Liver (tissue), 9 donors: Measurements from ENCODE around the gene NFYB. TPM values are rescaled to one million over a fixed set of nuclear protein-coding genes. Genes with fewer than 3 reads are reported as not detected.

Source experiments
- DNase-seq: peaks from one replicate; pipeline ENCODE4 v3.0.0-alpha.2; 2017; ENCODE audit warnings: low spot score
- H3K27ac ChIP-seq, 2 donors: one replicate each; pipeline ENCODE4 v1.7.0; 2013; ENCODE audit warnings: inconsistent platforms in 2 of 2, low read length in 2 of 2, control low read depth in 1 of 2, low read depth in 1 of 2, mild to moderate bottlenecking in 1 of 2
- H3K27me3 ChIP-seq, 4 donors: one replicate each; pipeline versions ENCODE4 v1.6.1 to v1.7.0; 2013; ENCODE audit warnings: low read length in 3 of 4, inconsistent platforms in 1 of 4, mild to moderate bottlenecking in 1 of 4, moderate library complexity in 1 of 4; ENCODE audit not compliant: control insufficient read depth in 4 of 4, insufficient read depth in 4 of 4
- H3K36me3 ChIP-seq, 4 donors: one replicate each; pipeline versions ENCODE4 v1.6.1 to v1.7.0; 2013; ENCODE audit warnings: low read length in 3 of 4, mild to moderate bottlenecking in 3 of 4, low read depth in 1 of 4, moderate library complexity in 1 of 4; ENCODE audit not compliant: control insufficient read depth in 4 of 4, insufficient read depth in 3 of 4
- H3K4me1 ChIP-seq, 4 donors: one replicate each; pipeline versions ENCODE4 v1.6.1 to v1.7.0; 2013; ENCODE audit warnings: low read length in 3 of 4, mild to moderate bottlenecking in 3 of 4, moderate library complexity in 1 of 4; ENCODE audit not compliant: control insufficient read depth in 4 of 4, insufficient read depth in 4 of 4
- H3K4me3 ChIP-seq, 3 donors: one replicate each; pipeline versions ENCODE4 v1.6.1 to v1.7.0; 2013; ENCODE audit warnings: low read length in 3 of 3, control low read depth in 1 of 3, low read depth in 1 of 3, mild to moderate bottlenecking in 1 of 3
- H3K9ac ChIP-seq, 2 donors: one replicate each; pipeline ENCODE4 v1.7.0; 2013; ENCODE audit warnings: low read length in 2 of 2, mild to moderate bottlenecking in 2 of 2, moderate library complexity in 2 of 2, control low read depth in 1 of 2, low read depth in 1 of 2
- H3K9me3 ChIP-seq, 4 donors: one replicate each; pipeline versions ENCODE4 v1.6.1 to v1.7.0; 2013; ENCODE audit warnings: low read length in 3 of 4; ENCODE audit not compliant: control insufficient read depth in 4 of 4
- CTCF ChIP-seq: fragments of 150-350 bp; IDR thresholded peaks from 2 replicates; pipeline ENCODE4 v1.5.1; 2017; ENCODE audit warnings: improper control_type of control experiment, low read depth, low read length; ENCODE audit not compliant: missing input control
- EGR1 ChIP-seq, 2 donors: IDR thresholded peaks; 2 replicates each; pipeline ENCODE4 v1.6.1; 2016 to 2018; ENCODE audit warnings: antibody characterized with exemption in 2 of 2, low read depth in 2 of 2
- FOXA1 ChIP-seq: IDR thresholded peaks from 2 replicates; pipeline ENCODE4 v1.6.1; 2016; ENCODE audit warnings: antibody characterized with exemption
- GABPA ChIP-seq, 2 donors: IDR thresholded peaks in 1 of 2; conservative IDR thresholded peaks in 1 of 2; 2 replicates each; pipeline ENCODE4 v1.6.1; 2016; ENCODE audit warnings: antibody characterized with exemption in 2 of 2, mild to moderate bottlenecking in 1 of 2, moderate library complexity in 1 of 2
- HNF4A ChIP-seq, 2 donors: conservative IDR thresholded peaks; 2 replicates each; pipeline ENCODE4 v1.6.1; 2016; ENCODE audit warnings: antibody characterized with exemption in 2 of 2, mild to moderate bottlenecking in 2 of 2
- HNF4G ChIP-seq: IDR thresholded peaks from 2 replicates; pipeline ENCODE4 v1.6.1; 2016; ENCODE audit warnings: antibody characterized with exemption
- JUND ChIP-seq, 2 donors: IDR thresholded peaks; 2 replicates each; pipeline ENCODE4 v1.6.1; 2016; ENCODE audit warnings: antibody characterized with exemption in 2 of 2
- MAX ChIP-seq: IDR thresholded peaks from 2 replicates; pipeline ENCODE4 v1.6.1; 2016; ENCODE audit warnings: antibody characterized with exemption
- NR2F2 ChIP-seq: IDR thresholded peaks from 2 replicates; pipeline ENCODE4 v1.6.1; 2016; ENCODE audit warnings: antibody characterized with exemption
- RXRA ChIP-seq, 2 donors: IDR thresholded peaks; 2 replicates each; pipeline ENCODE4 v1.6.1; 2017 to 2018; ENCODE audit warnings: antibody characterized with exemption in 2 of 2, mild to moderate bottlenecking in 1 of 2
- SP1 ChIP-seq: IDR thresholded peaks from 2 replicates; pipeline ENCODE4 v1.6.1; 2018; ENCODE audit warnings: antibody characterized with exemption, mild to moderate bottlenecking
- TAF1 ChIP-seq: conservative IDR thresholded peaks from 2 replicates; pipeline ENCODE4 v1.6.1; 2016; ENCODE audit warnings: antibody characterized with exemption, mild to moderate bottlenecking
- YY1 ChIP-seq: IDR thresholded peaks from 2 replicates; pipeline ENCODE4 v1.6.1; 2016; ENCODE audit warnings: antibody characterized with exemption, mild to moderate bottlenecking
- WGBS: extraction: QIAGEN DNeasy Blood & Tissue Kit; methylation state at CpG from one replicate; pipeline ENCODE4 v1.1.7; 2013; 5-methylcytosine and 5-hydroxymethylcytosine counted together
- polyA plus RNA-seq, 2 donors: library from polyadenylated mRNA; stranded (reverse) in 1 of 2; unstranded in 1 of 2; fragments of 200-250 nt in 1 of 2; fragments of >200 nt in 1 of 2; fragmentation: Nextera tagmentation in 1 of 2; extraction: Ambion mirVana in 1 of 2; gene quantifications; one replicate each; pipeline versions ENCODE4 v1.2.1 to v1.2.3, GENCODE V29; 2013 to 2015
- total RNA-seq, 2 donors: library from RNA; depleted of rRNA; stranded (reverse); fragments of >200 nt; gene quantifications; one replicate each; pipeline ENCODE4 v1.2.3, GENCODE V29; 2014
- TF ChIP-seq, protein P1 (sequence below): IDR thresholded peaks from 2 replicates; pipeline ENCODE4 v1.6.1; 2016; ENCODE audit warnings: antibody characterized with exemption, mild to moderate bottlenecking
- TF ChIP-seq, protein P2 (sequence below): IDR thresholded peaks from 2 replicates; pipeline ENCODE4 v1.6.1; 2016; ENCODE audit warnings: antibody characterized with exemption
- TF ChIP-seq, protein P3 (sequence below): IDR thresholded peaks from 2 replicates; pipeline ENCODE4 v1.6.1; 2016; ENCODE audit warnings: antibody characterized with exemption
- donor health status: healthy.
- donor health status: healthy.
- donor health status: healthy.
- donor health status: healthy.
- donor health status: healthy.

The NFYB gene
- total and polyA plus RNA-seq, 4 donors: 7.6 to 14.6 (median 11.5) TPM

DNA sequence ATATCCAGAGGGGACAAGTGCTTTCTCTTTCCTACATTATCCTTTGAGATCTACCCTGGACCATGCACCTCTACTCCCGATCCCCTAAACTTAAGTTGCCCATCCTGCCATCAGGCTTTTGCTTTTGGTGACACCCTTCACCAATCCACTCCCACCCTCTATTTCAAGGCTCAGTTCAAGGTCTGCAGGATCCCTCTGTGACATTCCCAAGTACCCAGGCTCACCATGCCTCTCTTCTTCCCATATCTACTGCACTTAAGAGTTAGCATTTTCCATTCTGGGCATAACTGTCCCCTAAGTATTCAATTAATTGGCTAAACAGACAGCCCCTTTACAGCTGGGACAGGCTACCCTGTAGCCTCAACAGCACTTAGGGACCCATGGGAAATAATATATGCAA, 3.1 kb downstream of the NFYB start (continued):
- TF ChIP-seq, protein P1, sequence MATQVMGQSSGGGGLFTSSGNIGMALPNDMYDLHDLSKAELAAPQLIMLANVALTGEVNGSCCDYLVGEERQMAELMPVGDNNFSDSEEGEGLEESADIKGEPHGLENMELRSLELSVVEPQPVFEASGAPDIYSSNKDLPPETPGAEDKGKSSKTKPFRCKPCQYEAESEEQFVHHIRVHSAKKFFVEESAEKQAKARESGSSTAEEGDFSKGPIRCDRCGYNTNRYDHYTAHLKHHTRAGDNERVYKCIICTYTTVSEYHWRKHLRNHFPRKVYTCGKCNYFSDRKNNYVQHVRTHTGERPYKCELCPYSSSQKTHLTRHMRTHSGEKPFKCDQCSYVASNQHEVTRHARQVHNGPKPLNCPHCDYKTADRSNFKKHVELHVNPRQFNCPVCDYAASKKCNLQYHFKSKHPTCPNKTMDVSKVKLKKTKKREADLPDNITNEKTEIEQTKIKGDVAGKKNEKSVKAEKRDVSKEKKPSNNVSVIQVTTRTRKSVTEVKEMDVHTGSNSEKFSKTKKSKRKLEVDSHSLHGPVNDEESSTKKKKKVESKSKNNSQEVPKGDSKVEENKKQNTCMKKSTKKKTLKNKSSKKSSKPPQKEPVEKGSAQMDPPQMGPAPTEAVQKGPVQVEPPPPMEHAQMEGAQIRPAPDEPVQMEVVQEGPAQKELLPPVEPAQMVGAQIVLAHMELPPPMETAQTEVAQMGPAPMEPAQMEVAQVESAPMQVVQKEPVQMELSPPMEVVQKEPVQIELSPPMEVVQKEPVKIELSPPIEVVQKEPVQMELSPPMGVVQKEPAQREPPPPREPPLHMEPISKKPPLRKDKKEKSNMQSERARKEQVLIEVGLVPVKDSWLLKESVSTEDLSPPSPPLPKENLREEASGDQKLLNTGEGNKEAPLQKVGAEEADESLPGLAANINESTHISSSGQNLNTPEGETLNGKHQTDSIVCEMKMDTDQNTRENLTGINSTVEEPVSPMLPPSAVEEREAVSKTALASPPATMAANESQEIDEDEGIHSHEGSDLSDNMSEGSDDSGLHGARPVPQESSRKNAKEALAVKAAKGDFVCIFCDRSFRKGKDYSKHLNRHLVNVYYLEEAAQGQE: no peak
- TF ChIP-seq TAF1 (no peak), NR2F2 (no peak), GABPA (IDR thresholded peaks at IDR 0.05 in 1 of 2, conservative IDR thresholded peaks at IDR 0.05 in 1 of 2) (no peak), RXRA (IDR thresholded peaks at IDR 0.05) (no peak)
- TF ChIP-seq, protein P2, sequence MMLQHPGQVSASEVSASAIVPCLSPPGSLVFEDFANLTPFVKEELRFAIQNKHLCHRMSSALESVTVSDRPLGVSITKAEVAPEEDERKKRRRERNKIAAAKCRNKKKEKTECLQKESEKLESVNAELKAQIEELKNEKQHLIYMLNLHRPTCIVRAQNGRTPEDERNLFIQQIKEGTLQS: no peak

DNA sequence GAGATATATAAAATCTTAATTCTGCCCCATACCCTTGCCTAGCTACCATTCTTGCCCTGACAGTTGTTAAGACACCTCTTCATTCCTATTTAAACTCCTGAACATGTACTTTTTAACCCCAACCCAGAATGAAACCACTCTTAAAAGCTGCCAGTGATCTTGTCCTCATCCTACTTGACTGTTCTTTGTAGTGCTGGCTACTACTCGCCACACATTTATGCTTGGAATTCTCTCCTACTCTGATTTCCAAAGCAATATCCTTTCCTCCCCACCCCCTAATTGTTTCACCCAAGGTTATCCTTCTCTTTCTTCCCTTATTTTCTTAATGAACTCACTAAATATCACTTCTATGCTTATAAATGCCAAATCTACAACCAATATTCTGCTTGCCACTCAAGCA, 4.1 kb downstream of the NFYB start:
- DNase-seq: no peak
- Histone ChIP-seq H3K36me3 (peaks cover 0 to 5% (median under 1%) of the 10 kb centered on the region in 4 donors), H3K27ac (no peak overlapping the region), H3K9ac (no peak overlapping the region), H3K4me3 (no peak overlapping the region), H3K4me1 (peaks cover 11 to 49% (median 38%) of the 10 kb centered on the region in 4 donors), H3K9me3 (no peaks in the 10 kb centered on the region), H3K27me3 (no peaks in the 10 kb centered on the region)
- no peak for TF ChIP-seq GABPA (IDR thresholded peaks at IDR 0.05 in 1 of 2, conservative IDR thresholded peaks at IDR 0.05 in 1 of 2)
- TF ChIP-seq HNF4A (conservative IDR thresholded peaks at IDR 0.05): no peak
- TF ChIP-seq, protein P3, sequence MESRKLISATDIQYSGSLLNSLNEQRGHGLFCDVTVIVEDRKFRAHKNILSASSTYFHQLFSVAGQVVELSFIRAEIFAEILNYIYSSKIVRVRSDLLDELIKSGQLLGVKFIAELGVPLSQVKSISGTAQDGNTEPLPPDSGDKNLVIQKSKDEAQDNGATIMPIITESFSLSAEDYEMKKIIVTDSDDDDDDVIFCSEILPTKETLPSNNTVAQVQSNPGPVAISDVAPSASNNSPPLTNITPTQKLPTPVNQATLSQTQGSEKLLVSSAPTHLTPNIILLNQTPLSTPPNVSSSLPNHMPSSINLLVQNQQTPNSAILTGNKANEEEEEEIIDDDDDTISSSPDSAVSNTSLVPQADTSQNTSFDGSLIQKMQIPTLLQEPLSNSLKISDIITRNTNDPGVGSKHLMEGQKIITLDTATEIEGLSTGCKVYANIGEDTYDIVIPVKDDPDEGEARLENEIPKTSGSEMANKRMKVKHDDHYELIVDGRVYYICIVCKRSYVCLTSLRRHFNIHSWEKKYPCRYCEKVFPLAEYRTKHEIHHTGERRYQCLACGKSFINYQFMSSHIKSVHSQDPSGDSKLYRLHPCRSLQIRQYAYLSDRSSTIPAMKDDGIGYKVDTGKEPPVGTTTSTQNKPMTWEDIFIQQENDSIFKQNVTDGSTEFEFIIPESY: no peak
- no peak for TF ChIP-seq HNF4G
- no peak for TF ChIP-seq CTCF
- TF ChIP-seq RXRA (IDR thresholded peaks at IDR 0.05): no peak
- no peak for TF ChIP-seq YY1
- no peak for TF ChIP-seq JUND (IDR thresholded peaks at IDR 0.05)
- TF ChIP-seq SP1: no peak
- 95% methylated on average over 1 of the region's 1 CpG for WGBS

DNA sequence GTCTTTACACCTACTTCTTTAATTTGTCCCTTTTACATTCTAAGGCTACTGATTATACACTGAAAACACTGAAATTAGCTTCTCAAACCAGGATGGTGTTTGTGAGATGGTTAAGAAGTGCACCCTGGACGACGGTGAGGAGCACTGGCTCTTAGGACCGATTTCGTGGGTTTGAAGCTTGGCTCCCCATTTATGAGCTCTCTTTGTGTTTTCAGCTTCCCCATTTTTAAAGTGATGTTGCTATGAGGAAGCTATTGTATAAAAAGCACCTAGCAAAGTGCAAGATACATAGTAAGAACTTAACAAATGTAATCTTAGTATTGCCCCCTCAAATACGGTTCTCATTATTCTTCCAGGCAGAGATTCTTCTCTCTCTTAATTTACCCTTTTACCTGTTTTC, 4.7 kb downstream of the NFYB start:
- WGBS: 88% methylated on average over 5 of the region's 5 CpGs
- H3K36me3 ChIP-seq: peaks cover 0 to 8% (median under 1%) of the 10 kb centered on the region in 4 donors
- H3K27ac ChIP-seq: peak overlapping the region in 1 of 2 donors; percentile 38
- peaks cover 9 to 45% (median 34%) of the 10 kb centered on the region in 4 donors for H3K4me1 ChIP-seq
- H3K9me3 ChIP-seq: no peaks in the 10 kb centered on the region
- H3K27me3 ChIP-seq: no peaks in the 10 kb centered on the region
- no peak for DNase-seq
- no peak overlapping the region for H3K4me3 ChIP-seq
- H3K9ac ChIP-seq: no peak overlapping the region
- TF ChIP-seq, protein P2: no peak
- TF ChIP-seq, protein P3: no peak
- TF ChIP-seq, protein P1: no peak
- TF ChIP-seq NR2F2: no peak
- TF ChIP-seq FOXA1: no peak
- no peak for TF ChIP-seq HNF4G
- no peak for TF ChIP-seq YY1
- no peak for TF ChIP-seq EGR1 (IDR thresholded peaks at IDR 0.05; ENCODE audit: low read depth in 2 of 2)
- TF ChIP-seq RXRA (IDR thresholded peaks at IDR 0.05): no peak
- TF ChIP-seq MAX: no peak
